ENCODE data around the gene TMEM272. TPM values are rescaled to one million over a fixed set of nuclear protein-coding genes. Genes with fewer than 3 reads are reported as not detected.
A peak's percentile ranks its signal among the peaks of the same experiment; 100 is the strongest.

The TMEM272 gene
- total and polyA plus RNA-seq, 9 of the 15 experiments (the other 6 are each of a cell fraction or from before 2014, with no cell fraction given): 0.04 to 0.16 (median 0.06) TPM; not detected in 2

DNA sequence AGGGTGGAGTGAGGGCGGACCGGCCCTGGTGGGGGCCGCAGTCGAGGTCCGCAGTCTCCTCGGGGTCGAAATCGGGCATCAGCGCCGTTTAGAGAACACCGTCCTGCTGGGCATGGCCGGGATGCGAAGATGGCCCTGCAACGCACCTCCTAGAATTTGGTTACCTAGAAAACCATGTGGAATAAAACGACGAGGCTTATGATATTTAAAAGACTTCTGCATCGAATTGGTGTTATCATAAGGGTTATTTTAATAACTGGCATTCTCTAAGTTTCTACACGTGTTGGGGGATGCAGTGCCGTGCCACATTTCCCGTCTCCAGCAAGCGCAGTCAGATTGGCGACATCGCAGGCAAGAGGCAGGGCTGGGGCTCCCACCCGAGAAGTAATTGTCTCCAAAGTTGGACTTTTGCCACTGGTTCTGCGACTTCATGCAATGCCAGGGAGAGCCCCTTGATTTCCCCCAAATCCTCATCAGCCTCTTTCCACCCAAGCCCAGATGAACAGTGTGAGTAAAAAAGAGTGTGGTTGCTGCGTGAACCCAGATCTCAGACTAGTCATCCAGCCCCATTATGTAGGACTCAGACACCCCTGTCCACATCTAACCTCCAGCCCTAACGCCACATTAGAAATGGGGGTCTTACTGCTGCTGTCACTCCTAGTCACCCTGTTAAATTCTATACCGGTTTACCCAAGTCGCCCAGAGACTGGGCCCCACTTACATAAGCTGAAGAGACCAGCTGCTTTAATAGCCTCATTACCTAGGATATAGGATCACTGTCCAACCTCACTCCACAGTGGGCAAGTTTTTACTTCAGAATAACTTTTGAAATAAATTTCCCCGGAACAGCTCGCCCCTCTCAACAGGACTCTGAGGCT, 40.4 kb downstream of the TMEM272 start (continued):
- no peak for TF ChIP-seq HMG20B (CRISPR knock-in tag; IDR thresholded peaks at IDR 0.05)
- TF ChIP-seq ETS2 (tag; IDR thresholded peaks at IDR 0.05; ENCODE audit: borderline replicate concordance, poor library complexity, severe bottlenecking): no peak
- TF ChIP-seq, protein P1, sequence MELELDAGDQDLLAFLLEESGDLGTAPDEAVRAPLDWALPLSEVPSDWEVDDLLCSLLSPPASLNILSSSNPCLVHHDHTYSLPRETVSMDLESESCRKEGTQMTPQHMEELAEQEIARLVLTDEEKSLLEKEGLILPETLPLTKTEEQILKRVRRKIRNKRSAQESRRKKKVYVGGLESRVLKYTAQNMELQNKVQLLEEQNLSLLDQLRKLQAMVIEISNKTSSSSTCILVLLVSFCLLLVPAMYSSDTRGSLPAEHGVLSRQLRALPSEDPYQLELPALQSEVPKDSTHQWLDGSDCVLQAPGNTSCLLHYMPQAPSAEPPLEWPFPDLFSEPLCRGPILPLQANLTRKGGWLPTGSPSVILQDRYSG (tag; conservative IDR thresholded peaks at IDR 0.05; ENCODE audit: low read depth): no peak
- TF ChIP-seq, protein P2, sequence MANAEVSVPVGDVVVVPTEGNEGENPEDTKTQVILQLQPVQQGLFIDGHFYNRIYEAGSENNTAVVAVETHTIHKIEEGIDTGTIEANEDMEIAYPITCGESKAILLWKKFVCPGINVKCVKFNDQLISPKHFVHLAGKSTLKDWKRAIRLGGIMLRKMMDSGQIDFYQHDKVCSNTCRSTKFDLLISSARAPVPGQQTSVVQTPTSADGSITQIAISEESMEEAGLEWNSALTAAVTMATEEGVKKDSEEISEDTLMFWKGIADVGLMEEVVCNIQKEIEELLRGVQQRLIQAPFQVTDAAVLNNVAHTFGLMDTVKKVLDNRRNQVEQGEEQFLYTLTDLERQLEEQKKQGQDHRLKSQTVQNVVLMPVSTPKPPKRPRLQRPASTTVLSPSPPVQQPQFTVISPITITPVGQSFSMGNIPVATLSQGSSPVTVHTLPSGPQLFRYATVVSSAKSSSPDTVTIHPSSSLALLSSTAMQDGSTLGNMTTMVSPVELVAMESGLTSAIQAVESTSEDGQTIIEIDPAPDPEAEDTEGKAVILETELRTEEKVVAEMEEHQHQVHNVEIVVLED (CRISPR knock-in tag; IDR thresholded peaks at IDR 0.05): no peak
- TF ChIP-seq, protein P3, sequence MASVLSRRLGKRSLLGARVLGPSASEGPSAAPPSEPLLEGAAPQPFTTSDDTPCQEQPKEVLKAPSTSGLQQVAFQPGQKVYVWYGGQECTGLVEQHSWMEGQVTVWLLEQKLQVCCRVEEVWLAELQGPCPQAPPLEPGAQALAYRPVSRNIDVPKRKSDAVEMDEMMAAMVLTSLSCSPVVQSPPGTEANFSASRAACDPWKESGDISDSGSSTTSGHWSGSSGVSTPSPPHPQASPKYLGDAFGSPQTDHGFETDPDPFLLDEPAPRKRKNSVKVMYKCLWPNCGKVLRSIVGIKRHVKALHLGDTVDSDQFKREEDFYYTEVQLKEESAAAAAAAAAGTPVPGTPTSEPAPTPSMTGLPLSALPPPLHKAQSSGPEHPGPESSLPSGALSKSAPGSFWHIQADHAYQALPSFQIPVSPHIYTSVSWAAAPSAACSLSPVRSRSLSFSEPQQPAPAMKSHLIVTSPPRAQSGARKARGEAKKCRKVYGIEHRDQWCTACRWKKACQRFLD (CRISPR knock-in tag; IDR thresholded peaks at IDR 0.05): 0 out of 2 replicates have a peak, but pooled peaks have one; percentile 0
- no peak for TF ChIP-seq RBM15 (IDR thresholded peaks at IDR 0.05; ENCODE audit: insufficient read depth, low read length)
- no peak for TF ChIP-seq DPF2 (IDR thresholded peaks at IDR 0.05)
- TF ChIP-seq TRIM24 (IDR thresholded peaks at IDR 0.05): no peak
- no peak for TF ChIP-seq CTBP1 (IDR thresholded peaks at IDR 0.05; ENCODE audit: borderline replicate concordance)
- TF ChIP-seq, protein P4, sequence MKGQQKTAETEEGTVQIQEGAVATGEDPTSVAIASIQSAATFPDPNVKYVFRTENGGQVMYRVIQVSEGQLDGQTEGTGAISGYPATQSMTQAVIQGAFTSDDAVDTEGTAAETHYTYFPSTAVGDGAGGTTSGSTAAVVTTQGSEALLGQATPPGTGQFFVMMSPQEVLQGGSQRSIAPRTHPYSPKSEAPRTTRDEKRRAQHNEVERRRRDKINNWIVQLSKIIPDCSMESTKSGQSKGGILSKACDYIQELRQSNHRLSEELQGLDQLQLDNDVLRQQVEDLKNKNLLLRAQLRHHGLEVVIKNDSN (CRISPR knock-in tag; IDR thresholded peaks at IDR 0.05): no peak
- TF ChIP-seq, protein P5, sequence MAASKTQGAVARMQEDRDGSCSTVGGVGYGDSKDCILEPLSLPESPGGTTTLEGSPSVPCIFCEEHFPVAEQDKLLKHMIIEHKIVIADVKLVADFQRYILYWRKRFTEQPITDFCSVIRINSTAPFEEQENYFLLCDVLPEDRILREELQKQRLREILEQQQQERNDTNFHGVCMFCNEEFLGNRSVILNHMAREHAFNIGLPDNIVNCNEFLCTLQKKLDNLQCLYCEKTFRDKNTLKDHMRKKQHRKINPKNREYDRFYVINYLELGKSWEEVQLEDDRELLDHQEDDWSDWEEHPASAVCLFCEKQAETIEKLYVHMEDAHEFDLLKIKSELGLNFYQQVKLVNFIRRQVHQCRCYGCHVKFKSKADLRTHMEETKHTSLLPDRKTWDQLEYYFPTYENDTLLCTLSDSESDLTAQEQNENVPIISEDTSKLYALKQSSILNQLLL (CRISPR knock-in tag; IDR thresholded peaks at IDR 0.05; ENCODE audit: borderline replicate concordance): no peak
- TF ChIP-seq ZNF589 (CRISPR knock-in tag; IDR thresholded peaks at IDR 0.05; ENCODE audit: low read depth): no peak
- TF ChIP-seq CEBPG (CRISPR knock-in tag; IDR thresholded peaks at IDR 0.05): no peak
- no peak for TF ChIP-seq CEBPG (tag; conservative IDR thresholded peaks at IDR 0.05 in 1 of 2, IDR thresholded peaks at IDR 0.05 in 1 of 2)
- peak; percentile 51; the same call in 1 of the 2 replicates for TF ChIP-seq PHF8 (IDR thresholded peaks at IDR 0.05; ENCODE audit: borderline replicate concordance, low read length)
- no peak for TF ChIP-seq MCM3 (IDR thresholded peaks at IDR 0.05)
- no peak for TF ChIP-seq ZNF695 (CRISPR knock-in tag; IDR thresholded peaks at IDR 0.05)
- TF ChIP-seq, protein P6, sequence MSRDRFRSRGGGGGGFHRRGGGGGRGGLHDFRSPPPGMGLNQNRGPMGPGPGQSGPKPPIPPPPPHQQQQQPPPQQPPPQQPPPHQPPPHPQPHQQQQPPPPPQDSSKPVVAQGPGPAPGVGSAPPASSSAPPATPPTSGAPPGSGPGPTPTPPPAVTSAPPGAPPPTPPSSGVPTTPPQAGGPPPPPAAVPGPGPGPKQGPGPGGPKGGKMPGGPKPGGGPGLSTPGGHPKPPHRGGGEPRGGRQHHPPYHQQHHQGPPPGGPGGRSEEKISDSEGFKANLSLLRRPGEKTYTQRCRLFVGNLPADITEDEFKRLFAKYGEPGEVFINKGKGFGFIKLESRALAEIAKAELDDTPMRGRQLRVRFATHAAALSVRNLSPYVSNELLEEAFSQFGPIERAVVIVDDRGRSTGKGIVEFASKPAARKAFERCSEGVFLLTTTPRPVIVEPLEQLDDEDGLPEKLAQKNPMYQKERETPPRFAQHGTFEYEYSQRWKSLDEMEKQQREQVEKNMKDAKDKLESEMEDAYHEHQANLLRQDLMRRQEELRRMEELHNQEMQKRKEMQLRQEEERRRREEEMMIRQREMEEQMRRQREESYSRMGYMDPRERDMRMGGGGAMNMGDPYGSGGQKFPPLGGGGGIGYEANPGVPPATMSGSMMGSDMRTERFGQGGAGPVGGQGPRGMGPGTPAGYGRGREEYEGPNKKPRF (IDR thresholded peaks at IDR 0.05; ENCODE audit: low read depth, low read length): no peak
- no peak for TF ChIP-seq RNF2 (IDR thresholded peaks at IDR 0.05)
